Measurements from ENCODE around the gene IFT43. TPM values are rescaled to one million over a fixed set of nuclear protein-coding genes. Genes with fewer than 3 reads are reported as not detected.

Gene IFT43
- total RNA-seq, 1 donor from 2014 or later: 31.8 TPM

Other genes starting within 250 kb of the IFT43 start
- 19.2 TPM for gene TGFB3, start 3.8 kb upstream of the IFT43 start, total RNA-seq
- gene GPATCH2L, start 166.2 kb downstream of the IFT43 start, total RNA-seq: 83.2 TPM